GM18868 (cell line): ENCODE measurements around the gene SAMD5.
A peak's percentile ranks its signal among the peaks of the same experiment; 100 is the strongest.

Experiments
- ATAC-seq: cut with Tn5 transposase; IDR thresholded peaks from one replicate; pipeline ENCODE4 v1.9.1; 2021; ENCODE audit warnings: mild to moderate bottlenecking, moderate library complexity; ENCODE audit not compliant: unreplicated experiment

SAMD5 gene

GRCh38 chr6:147508042-147508865 is at the start of gene SAMD5:
SAMD5 (plus strand) TSS chr6:147508690; CDS start chr6:147508929, 239 bp downstream.
- peak; percentile 44 for ATAC-seq

- ATAC-seq = no peak
Measured at GRCh38 chr6:147459780-147460179, 48.7 kb upstream of the SAMD5 start.

GRCh38 chr6:147463651-147464050 is 44.8 kb upstream of the SAMD5 start:
- no peak for ATAC-seq

GRCh38 chr6:147467428-147467827 is 41.1 kb upstream of the SAMD5 start:
- ATAC-seq = no peak

- no peak for ATAC-seq
Measured at GRCh38 chr6:147467886-147468285, 40.6 kb upstream of the SAMD5 start.

GRCh38 chr6:147468634-147469033 is 39.9 kb upstream of the SAMD5 start:
- no peak for ATAC-seq

- ATAC-seq = no peak
Measured at GRCh38 chr6:147479857-147480256, 28.6 kb upstream of the SAMD5 start.

GRCh38 chr6:147486683-147487082 is 21.8 kb upstream of the SAMD5 start:
- ATAC-seq = peak; percentile 49

GRCh38 chr6:147497472-147497871 is 11.0 kb upstream of the SAMD5 start:
- ATAC-seq = no peak

GRCh38 chr6:147503587-147503986 is 4.9 kb upstream of the SAMD5 start:
- ATAC-seq = no peak

GRCh38 chr6:147504848-147505247 is 3.6 kb upstream of the SAMD5 start:
- no peak for ATAC-seq

- no peak for ATAC-seq
Measured at GRCh38 chr6:147506704-147507114, 1.8 kb upstream of the SAMD5 start.

GRCh38 chr6:147507162-147508041 is 1.1 kb upstream of the SAMD5 start:
- ATAC-seq = no peak

- ATAC-seq = peak; percentile 15
Measured at GRCh38 chr6:147508866-147509608, 547 bp downstream of the SAMD5 start.

- ATAC-seq = no peak
Measured at GRCh38 chr6:147509891-147510290, 1.4 kb downstream of the SAMD5 start.

- no peak for ATAC-seq
Measured at GRCh38 chr6:147510929-147511590, 2.6 kb downstream of the SAMD5 start.

- ATAC-seq = no peak
Measured at GRCh38 chr6:147514831-147515230, 6.3 kb downstream of the SAMD5 start.

GRCh38 chr6:147515327-147515726 is 6.8 kb downstream of the SAMD5 start:
- no peak for ATAC-seq

- ATAC-seq = no peak
Measured at GRCh38 chr6:147522597-147522996, 14.1 kb downstream of the SAMD5 start.

GRCh38 chr6:147525519-147526209 is 17.2 kb downstream of the SAMD5 start:
- ATAC-seq = no peak
